ENCODE results near the gene RHAG. TPM values are rescaled to one million over a fixed set of nuclear protein-coding genes. Genes with fewer than 3 reads are reported as not detected.

The RHAG gene
- total RNA-seq, 1 donor from 2014 or later: not detected

- no peak overlapping the region for H3K27ac ChIP-seq
- DNase-seq (no peak), ATAC-seq (peak; percentile 83)
- H3K4me3 ChIP-seq: no peak overlapping the region
- H3K36me3 ChIP-seq: no peaks in the 10 kb centered on the region
- peak; percentile 23 for TF ChIP-seq CTCF (IDR thresholded peaks at IDR 0.05)
- no peaks in the 10 kb centered on the region for H3K9me3 ChIP-seq
- no peaks in the 10 kb centered on the region for H3K4me1 ChIP-seq
- H3K27me3 ChIP-seq: no peaks in the 10 kb centered on the region
- intact Hi-C loops (cut with DNase I): no loop called here
Observed at GRCh38 chr6:49570474-49571079, 66.1 kb downstream of the RHAG start.

GRCh38 chr6:49565855-49566254 lies 70.8 kb downstream of the RHAG start:
- Histone ChIP-seq H3K27me3 (no peaks in the 10 kb centered on the region), H3K4me1 (no peaks in the 10 kb centered on the region), H3K36me3 (no peaks in the 10 kb centered on the region), H3K27ac (no peak overlapping the region), H3K9me3 (no peaks in the 10 kb centered on the region), H3K4me3 (no peak overlapping the region)
- intact Hi-C loops (cut with DNase I): no loop called here
- ATAC-seq (no peak), DNase-seq (no peak)
- TF ChIP-seq CTCF (IDR thresholded peaks at IDR 0.05): no peak

- intact Hi-C loops (cut with DNase I): no loop called here
- DNase-seq (no peak), ATAC-seq (no peak)
- H3K27me3 ChIP-seq: no peaks in the 10 kb centered on the region
- H3K9me3 ChIP-seq: no peaks in the 10 kb centered on the region
- no peaks in the 10 kb centered on the region for H3K36me3 ChIP-seq
- H3K27ac ChIP-seq: no peak overlapping the region
- H3K4me1 ChIP-seq: no peaks in the 10 kb centered on the region
- no peak for TF ChIP-seq CTCF (IDR thresholded peaks at IDR 0.05)
- H3K4me3 ChIP-seq: no peak overlapping the region
Observed at GRCh38 chr6:49565261-49565660, 71.4 kb downstream of the RHAG start.

GRCh38 chr6:49564552-49564951 lies 72.1 kb downstream of the RHAG start:
- no peak for TF ChIP-seq CTCF (IDR thresholded peaks at IDR 0.05)
- Histone ChIP-seq H3K27ac (no peak overlapping the region), H3K9me3 (no peaks in the 10 kb centered on the region), H3K4me3 (no peak overlapping the region), H3K27me3 (no peaks in the 10 kb centered on the region), H3K36me3 (no peaks in the 10 kb centered on the region), H3K4me1 (no peaks in the 10 kb centered on the region)
- ATAC-seq: no peak
- no peak for DNase-seq
- intact Hi-C loops (cut with DNase I): no loop called here

GRCh38 chr6:49563006-49563886 lies 73.4 kb downstream of the RHAG start:
- no peak overlapping the region for H3K27ac ChIP-seq
- ATAC-seq (no peak), DNase-seq (no peak)
- H3K4me1 ChIP-seq: no peaks in the 10 kb centered on the region
- no peaks in the 10 kb centered on the region for H3K9me3 ChIP-seq
- intact Hi-C loops (cut with DNase I): no loop called here
- H3K27me3 ChIP-seq: no peaks in the 10 kb centered on the region
- H3K4me3 ChIP-seq: no peak overlapping the region
- no peak for TF ChIP-seq CTCF (IDR thresholded peaks at IDR 0.05)
- no peaks in the 10 kb centered on the region for H3K36me3 ChIP-seq
